DLD1 (cell line): Measurements from ENCODE around the gene RBMS1.

Experiments
- in situ Hi-C: cut with HindIII; loops from 2 replicates; pipeline ENCODE4 v1.10.0; 2017; ENCODE audit warnings: low sequenced_read_pairs

RBMS1 gene

GRCh38 chr2:160289126-160289525, 204.5 kb downstream of the RBMS1 start:
- in situ Hi-C loops: no loop called here

- in situ Hi-C loops: no loop called here
Observed at GRCh38 chr2:160288324-160288723, 205.3 kb downstream of the RBMS1 start.

- in situ Hi-C loops: no loop called here
Observed at GRCh38 chr2:160287476-160287875, 206.1 kb downstream of the RBMS1 start.

GRCh38 chr2:160286551-160286950, 207.1 kb downstream of the RBMS1 start:
- in situ Hi-C loops: no loop called here

GRCh38 chr2:160283675-160284074, 209.9 kb downstream of the RBMS1 start:
- in situ Hi-C loops: no loop called here

GRCh38 chr2:160282063-160282580, 211.5 kb downstream of the RBMS1 start:
- in situ Hi-C loops: no loop called here

GRCh38 chr2:160281213-160281612, 212.4 kb downstream of the RBMS1 start:
- in situ Hi-C loops: no loop called here

GRCh38 chr2:160279813-160280465, 213.7 kb downstream of the RBMS1 start:
- in situ Hi-C loops: no loop called here

GRCh38 chr2:160278879-160279177, 214.8 kb downstream of the RBMS1 start:
- in situ Hi-C loops: no loop called here

GRCh38 chr2:160278101-160278878, 215.3 kb downstream of the RBMS1 start:
- in situ Hi-C loops: no loop called here

GRCh38 chr2:160277151-160277550, 216.5 kb downstream of the RBMS1 start:
- in situ Hi-C loops: no loop called here

- in situ Hi-C loops: no loop called here
Observed at GRCh38 chr2:160275656-160276055, 218.0 kb downstream of the RBMS1 start.

- in situ Hi-C loops: no loop called here
Observed at GRCh38 chr2:160271171-160272086, 222.2 kb downstream of the RBMS1 start.

GRCh38 chr2:160270571-160271113, 223.0 kb downstream of the RBMS1 start:
- in situ Hi-C loops: no loop called here

- in situ Hi-C loops: no loop called here
Observed at GRCh38 chr2:160269803-160270570, 223.6 kb downstream of the RBMS1 start.

- in situ Hi-C loops: no loop called here
Observed at GRCh38 chr2:160269365-160269764, 224.2 kb downstream of the RBMS1 start.

- in situ Hi-C loops: no loop called here
Observed at GRCh38 chr2:160268151-160268781, 225.3 kb downstream of the RBMS1 start.

- in situ Hi-C loops: no loop called here
Observed at GRCh38 chr2:160267692-160268091, 225.9 kb downstream of the RBMS1 start.

- in situ Hi-C loops: no loop called here
Observed at GRCh38 chr2:160267022-160267421, 226.6 kb downstream of the RBMS1 start.

GRCh38 chr2:160266037-160266551, 227.5 kb downstream of the RBMS1 start:
- in situ Hi-C loops: no loop called here
